Measurements from ENCODE around the gene GNAQ. TPM values are rescaled to one million over a fixed set of nuclear protein-coding genes. Genes with fewer than 3 reads are reported as not detected.

The GNAQ gene
- total and polyA plus RNA-seq, 9 donors = 22.0 to 72.2 (median 53.1) TPM

- Histone ChIP-seq H3K27me3 (no peaks in the 10 kb centered on the region), H3K4me1 (ENCODE audit: insufficient read depth) (peaks cover 19% of the 10 kb centered on the region), H3K36me3 (no peaks in the 10 kb centered on the region), H3K27ac (no peak overlapping the region), H3K9me3 (no peaks in the 10 kb centered on the region), H3K4me3 (no peak overlapping the region)
- no peak for TF ChIP-seq POLR2A (IDR thresholded peaks at IDR 0.05)
- no peak for TF ChIP-seq EP300 (IDR thresholded peaks at IDR 0.05)
- TF ChIP-seq CTCF (IDR thresholded peaks at IDR 0.05) = no peak
- intact Hi-C loops (cut with DNase I) = no loop called here
- DNase-seq = no peak
These were observed 78.0 kb downstream of the GNAQ start for GRCh38 chr9:77953590-77953989.

- DNase-seq = no peak
- no peaks in the 10 kb centered on the region for H3K9me3 ChIP-seq
- peaks cover 21% of the 10 kb centered on the region for H3K4me1 ChIP-seq (ENCODE audit: insufficient read depth)
- H3K27ac ChIP-seq = peak overlapping the region in 1 of 2 donors; percentile 49
- 0 to 4% (median 3%) methylated on average over 2 of the region's 2 CpGs for WGBS, 3 donors
- H3K36me3 ChIP-seq = no peaks in the 10 kb centered on the region
- TF ChIP-seq EP300 (IDR thresholded peaks at IDR 0.05) (no peak), POLR2A (IDR thresholded peaks at IDR 0.05) (no peak), CTCF (IDR thresholded peaks at IDR 0.05) (no peak)
- no peak overlapping the region for H3K4me3 ChIP-seq
- no peaks in the 10 kb centered on the region for H3K27me3 ChIP-seq
- intact Hi-C loops (cut with DNase I) = no loop called here
These were observed 78.8 kb downstream of the GNAQ start for GRCh38 chr9:77952635-77953328.

GRCh38 chr9:77951369-77951768 is 80.2 kb downstream of the GNAQ start:
- no peaks in the 10 kb centered on the region for H3K27me3 ChIP-seq
- H3K27ac ChIP-seq = no peak overlapping the region
- no peak for DNase-seq
- 92 to 97% (median 96%) methylated on average over 1 of the region's 1 CpG for WGBS, 3 donors
- intact Hi-C loops (cut with DNase I) = no loop called here
- peaks cover 31% of the 10 kb centered on the region for H3K4me1 ChIP-seq (ENCODE audit: insufficient read depth)
- no peak for TF ChIP-seq CTCF (IDR thresholded peaks at IDR 0.05)
- TF ChIP-seq POLR2A (IDR thresholded peaks at IDR 0.05) = no peak
- TF ChIP-seq EP300 (IDR thresholded peaks at IDR 0.05) = no peak
- H3K36me3 ChIP-seq = no peaks in the 10 kb centered on the region
- no peaks in the 10 kb centered on the region for H3K9me3 ChIP-seq
- no peak overlapping the region for H3K4me3 ChIP-seq

- intact Hi-C loops (cut with DNase I) = no loop called here
- H3K27me3 ChIP-seq = no peaks in the 10 kb centered on the region
- no peak overlapping the region for H3K27ac ChIP-seq
- H3K36me3 ChIP-seq = no peaks in the 10 kb centered on the region
- 62 to 73% (median 67%) methylated on average over 5 of the region's 5 CpGs for WGBS, 3 donors
- H3K4me1 ChIP-seq (ENCODE audit: insufficient read depth) = peaks cover 35% of the 10 kb centered on the region
- DNase-seq = no peak
- no peak overlapping the region for H3K4me3 ChIP-seq
- no peaks in the 10 kb centered on the region for H3K9me3 ChIP-seq
- TF ChIP-seq EP300 (IDR thresholded peaks at IDR 0.05) (no peak), CTCF (IDR thresholded peaks at IDR 0.05) (no peak), POLR2A (IDR thresholded peaks at IDR 0.05) (no peak)
These were observed 81.7 kb downstream of the GNAQ start for GRCh38 chr9:77949751-77950436.
